GM23248 (cell line): ENCODE data around the gene DACH2.

ENCODE experiments used
- EZH2 ChIP-seq: fragments of 200-600 bp; sonication (generic); IDR thresholded peaks from 2 replicates; pipeline ENCODE4 v1.6.1; 2018; ENCODE audit warnings: antibody characterized with exemption, mild to moderate bottlenecking; ENCODE audit not compliant: insufficient read depth, poor library complexity, severe bottlenecking
- EZH2phosphoT487 ChIP-seq: fragments of 200-600 bp; sonication (generic); IDR thresholded peaks from 2 replicates; pipeline ENCODE4 v1.6.1; 2018; ENCODE audit warnings: antibody characterized with exemption, moderate library complexity, mild to moderate bottlenecking, low read depth; ENCODE audit not compliant: insufficient read depth

- TF ChIP-seq EZH2phosphoT487 (no peak), EZH2 (no peak)
Observed at GRCh38 chrX:86711531-86712180, 563.4 kb downstream of the DACH2 start.
